Measurements from ENCODE around the gene ELMO1. TPM values are rescaled to one million over a fixed set of nuclear protein-coding genes. Genes with fewer than 3 reads are reported as not detected.

Gene ELMO1
- total and polyA plus RNA-seq, 11 donors, result 6.9 to 38.6 (median 14.7) TPM

DNA sequence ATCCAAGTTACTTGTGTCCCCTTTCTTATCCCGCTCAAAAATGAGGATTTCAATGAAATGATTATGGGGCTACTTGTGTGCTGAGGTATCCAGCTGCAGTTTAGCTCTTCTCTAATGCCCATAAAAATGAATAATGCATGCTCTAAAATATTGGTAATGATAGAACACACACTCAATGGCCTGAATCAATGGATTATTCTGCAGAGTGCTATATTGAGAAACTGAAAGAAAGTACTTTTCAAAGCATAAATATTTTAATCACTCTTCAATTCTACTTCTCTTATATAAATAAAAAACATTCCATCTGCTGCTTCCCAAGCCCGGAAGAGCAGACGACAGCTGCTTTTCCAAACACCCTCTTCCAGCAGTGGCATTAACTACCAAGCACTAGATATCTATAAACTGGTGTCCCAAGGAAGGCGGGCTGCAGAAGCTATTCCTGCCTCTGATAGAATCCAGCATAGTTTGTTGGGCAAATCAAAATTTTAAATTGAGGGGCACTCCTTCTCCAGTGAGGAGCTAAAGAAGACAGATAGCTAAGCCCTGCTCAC lies 439.5 kb downstream of the ELMO1 start:
- H3K27ac ChIP-seq, result no peak overlapping the region
- no peak overlapping the region for H3K4me3 ChIP-seq
- intact Hi-C loops (cut with DNase I), result no loop called here
- 53 to 77% (median 60%) methylated on average over 4 of the region's 4 CpGs for WGBS, 4 donors
- DNase-seq (no peak), ATAC-seq (no peak)
- peaks cover 0 to 26% (median 12%) of the 10 kb centered on the region in 9 donors for H3K36me3 ChIP-seq
- no peak for TF ChIP-seq POLR2A (IDR thresholded peaks at IDR 0.05)
- TF ChIP-seq, protein P1, sequence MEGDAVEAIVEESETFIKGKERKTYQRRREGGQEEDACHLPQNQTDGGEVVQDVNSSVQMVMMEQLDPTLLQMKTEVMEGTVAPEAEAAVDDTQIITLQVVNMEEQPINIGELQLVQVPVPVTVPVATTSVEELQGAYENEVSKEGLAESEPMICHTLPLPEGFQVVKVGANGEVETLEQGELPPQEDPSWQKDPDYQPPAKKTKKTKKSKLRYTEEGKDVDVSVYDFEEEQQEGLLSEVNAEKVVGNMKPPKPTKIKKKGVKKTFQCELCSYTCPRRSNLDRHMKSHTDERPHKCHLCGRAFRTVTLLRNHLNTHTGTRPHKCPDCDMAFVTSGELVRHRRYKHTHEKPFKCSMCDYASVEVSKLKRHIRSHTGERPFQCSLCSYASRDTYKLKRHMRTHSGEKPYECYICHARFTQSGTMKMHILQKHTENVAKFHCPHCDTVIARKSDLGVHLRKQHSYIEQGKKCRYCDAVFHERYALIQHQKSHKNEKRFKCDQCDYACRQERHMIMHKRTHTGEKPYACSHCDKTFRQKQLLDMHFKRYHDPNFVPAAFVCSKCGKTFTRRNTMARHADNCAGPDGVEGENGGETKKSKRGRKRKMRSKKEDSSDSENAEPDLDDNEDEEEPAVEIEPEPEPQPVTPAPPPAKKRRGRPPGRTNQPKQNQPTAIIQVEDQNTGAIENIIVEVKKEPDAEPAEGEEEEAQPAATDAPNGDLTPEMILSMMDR (IDR thresholded peaks at IDR 0.05), result no peak
- H3K27me3 ChIP-seq, result no peaks in the 10 kb centered on the region
- H3K4me1 ChIP-seq, result no peaks in the 10 kb centered on the region
- no peaks in the 10 kb centered on the region for H3K9me3 ChIP-seq

DNA sequence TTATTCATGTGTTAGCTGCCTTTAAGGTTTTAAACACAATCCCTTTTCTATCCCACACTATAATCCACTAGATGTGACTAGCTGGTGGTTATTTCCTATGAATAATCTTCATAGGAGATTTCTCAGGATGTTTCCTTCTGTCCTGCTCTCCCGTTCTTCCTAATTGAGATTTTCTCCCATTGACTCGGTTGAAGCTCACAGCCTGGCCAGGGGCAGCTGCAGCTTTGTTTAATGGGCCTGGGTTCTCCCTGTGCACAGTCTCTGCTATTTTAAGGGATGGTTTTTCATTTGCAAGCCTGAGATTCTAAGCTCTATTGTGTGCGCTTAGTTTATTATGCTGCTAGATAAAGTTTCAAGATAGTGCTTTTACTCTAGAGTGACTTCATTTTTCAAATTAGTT lies 441.0 kb downstream of the ELMO1 start:
- DNase-seq, result no peak
- intact Hi-C loops (cut with DNase I), result no loop called here
- Histone ChIP-seq H3K9me3 (no peaks in the 10 kb centered on the region), H3K4me3 (no peak overlapping the region), H3K4me1 (no peaks in the 10 kb centered on the region), H3K27ac (no peak overlapping the region), H3K27me3 (no peaks in the 10 kb centered on the region), H3K36me3 (peaks cover 0 to 21% (median 12%) of the 10 kb centered on the region in 9 donors)
- no peak for ATAC-seq
- WGBS, 4 donors, result 84 to 92% (median 89%) methylated on average over 3 of the region's 3 CpGs
- no peak for TF ChIP-seq POLR2A (IDR thresholded peaks at IDR 0.05)
- TF ChIP-seq, protein P1 (IDR thresholded peaks at IDR 0.05), result no peak

DNA sequence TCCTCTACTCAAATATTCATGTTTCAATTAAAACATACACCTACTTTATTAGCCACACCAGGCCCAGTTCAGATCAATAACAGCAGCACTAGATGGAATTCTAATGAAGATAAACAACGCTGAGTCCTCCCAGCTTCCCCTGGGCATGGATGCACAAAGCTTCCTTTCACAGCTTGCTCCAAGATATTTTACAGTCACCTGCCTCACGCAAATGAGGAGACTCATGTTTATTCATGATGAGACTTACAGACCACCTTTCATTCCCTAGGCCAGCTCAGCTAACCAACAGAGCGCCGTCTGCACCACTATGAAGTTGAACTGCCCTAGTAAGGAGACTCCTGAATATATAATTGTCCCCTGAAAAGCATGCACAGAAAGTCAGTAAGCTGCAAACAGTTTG lies 441.4 kb downstream of the ELMO1 start:
- H3K27me3 ChIP-seq, result no peaks in the 10 kb centered on the region
- no peak overlapping the region for H3K27ac ChIP-seq
- H3K9me3 ChIP-seq, result no peaks in the 10 kb centered on the region
- no peak for TF ChIP-seq POLR2A (IDR thresholded peaks at IDR 0.05)
- TF ChIP-seq, protein P1 (IDR thresholded peaks at IDR 0.05), result no peak
- DNase-seq (no peak), ATAC-seq (no peak)
- peaks cover 0 to 21% (median 8%) of the 10 kb centered on the region in 9 donors for H3K36me3 ChIP-seq
- H3K4me3 ChIP-seq, result no peak overlapping the region
- intact Hi-C loops (cut with DNase I), result no loop called here
- 85 to 89% (median 87%) methylated on average over 4 of the region's 4 CpGs for WGBS, 4 donors
- H3K4me1 ChIP-seq, result no peaks in the 10 kb centered on the region

DNA sequence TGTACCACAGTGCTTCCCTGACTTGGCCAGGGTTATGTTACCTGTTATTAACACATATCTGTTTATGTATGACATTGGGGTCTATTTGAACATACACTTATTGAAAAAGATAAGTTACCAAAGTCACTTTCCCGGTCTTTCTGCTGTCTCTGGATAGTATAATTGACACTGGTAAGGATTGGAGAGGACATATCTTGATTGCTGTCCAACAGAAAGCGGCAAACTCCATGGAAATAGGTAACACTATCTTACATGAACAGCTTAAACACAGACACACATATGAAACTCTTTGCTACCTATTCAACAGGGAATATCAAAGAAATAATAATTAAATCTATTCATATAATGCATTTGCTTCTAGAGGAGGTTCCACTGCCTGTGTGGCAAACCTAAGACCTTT lies 441.9 kb downstream of the ELMO1 start:
- H3K27me3 ChIP-seq, result no peaks in the 10 kb centered on the region
- no peaks in the 10 kb centered on the region for H3K4me1 ChIP-seq
- peaks cover 0 to 16% (median 3%) of the 10 kb centered on the region in 9 donors for H3K36me3 ChIP-seq
- H3K4me3 ChIP-seq, result no peak overlapping the region
- no peak overlapping the region for H3K27ac ChIP-seq
- TF ChIP-seq, protein P1 (IDR thresholded peaks at IDR 0.05), result no peak
- no peak for TF ChIP-seq POLR2A (IDR thresholded peaks at IDR 0.05)
- no peaks in the 10 kb centered on the region for H3K9me3 ChIP-seq
- DNase-seq (no peak), ATAC-seq (no peak)
- 66 to 76% (median 73%) methylated on average over 2 of the region's 2 CpGs for WGBS, 4 donors
- intact Hi-C loops (cut with DNase I), result no loop called here

Data from heart left ventricle (tissue), 16 donors.